Measurements from ENCODE around the gene RGS8.

Gene RGS8

DNA sequence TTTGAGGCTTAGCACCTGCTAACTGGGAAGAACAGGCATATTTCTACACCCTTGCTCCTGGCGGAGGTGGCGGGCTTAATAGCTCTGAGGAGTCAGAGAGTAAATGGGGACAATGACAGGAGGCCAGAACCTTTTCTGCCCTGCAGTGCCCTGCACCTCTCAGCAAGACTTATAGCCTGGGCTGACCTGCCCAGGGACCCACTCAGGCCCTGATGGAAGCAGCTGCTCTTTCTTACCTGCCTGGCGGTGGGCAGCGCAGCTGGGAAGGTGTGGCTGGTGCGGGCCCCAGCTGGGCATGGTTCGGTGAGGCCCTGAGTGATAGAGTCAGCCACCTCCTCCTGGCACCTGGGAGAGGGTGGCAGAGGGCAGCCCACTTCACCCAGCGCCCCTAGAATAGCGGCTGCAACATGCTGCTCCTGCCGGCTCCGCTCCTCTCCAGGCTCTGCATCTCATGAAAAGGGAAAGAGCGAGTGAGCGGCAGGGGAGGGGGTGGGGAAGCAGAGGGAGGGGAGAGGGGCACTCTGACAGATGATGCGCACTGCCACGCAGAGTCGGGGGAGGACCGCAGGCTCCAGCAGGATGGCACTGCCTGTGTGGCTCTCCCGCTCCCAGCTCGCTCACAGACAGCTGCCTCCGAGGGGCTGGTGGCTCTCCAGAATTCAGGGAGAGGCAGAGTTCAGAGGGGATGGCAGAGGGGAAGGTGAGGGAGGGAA is at the start of gene RGS8:
Gene RGS8, minus strand, starts transcription at position 472 of the 713 bp plus-strand sequence. CDS start 14,938 bp downstream, outside the sequence.
- no peak for DNase-seq

DNA sequence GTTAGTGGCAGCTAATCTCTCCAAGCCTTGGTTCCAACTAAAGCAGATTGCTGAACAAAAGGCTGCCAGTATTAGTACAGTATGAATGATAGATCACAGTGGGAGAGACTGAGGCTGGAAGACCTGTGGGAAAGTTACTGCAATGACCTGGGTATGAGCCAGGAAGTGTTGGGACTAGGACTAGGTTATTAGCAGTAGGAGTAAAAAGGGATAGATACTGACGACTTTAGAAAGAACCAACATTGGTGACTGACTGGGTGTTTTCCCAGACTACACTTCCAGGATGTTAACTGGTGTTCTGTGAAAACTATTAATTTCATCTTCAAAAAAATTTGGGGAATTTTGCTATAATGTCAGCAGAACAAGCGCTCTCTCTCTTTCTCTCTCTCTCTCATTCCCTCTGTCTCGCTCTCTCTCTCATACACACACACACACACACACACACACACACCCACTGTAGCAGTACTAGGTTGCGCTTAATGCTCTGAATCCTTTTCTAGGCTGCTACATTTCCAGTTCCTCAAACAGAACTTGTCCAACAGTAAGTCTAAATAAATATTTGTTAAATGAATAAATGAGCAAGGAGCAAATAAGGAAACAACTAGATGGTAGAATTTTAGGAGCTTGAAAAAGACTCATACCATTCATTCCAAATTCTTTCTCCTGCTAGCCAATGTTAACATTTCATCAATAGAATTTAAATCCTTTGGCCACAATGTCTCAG is 47.6 kb upstream of the RGS8 start:
- DNase-seq = no peak

DNA sequence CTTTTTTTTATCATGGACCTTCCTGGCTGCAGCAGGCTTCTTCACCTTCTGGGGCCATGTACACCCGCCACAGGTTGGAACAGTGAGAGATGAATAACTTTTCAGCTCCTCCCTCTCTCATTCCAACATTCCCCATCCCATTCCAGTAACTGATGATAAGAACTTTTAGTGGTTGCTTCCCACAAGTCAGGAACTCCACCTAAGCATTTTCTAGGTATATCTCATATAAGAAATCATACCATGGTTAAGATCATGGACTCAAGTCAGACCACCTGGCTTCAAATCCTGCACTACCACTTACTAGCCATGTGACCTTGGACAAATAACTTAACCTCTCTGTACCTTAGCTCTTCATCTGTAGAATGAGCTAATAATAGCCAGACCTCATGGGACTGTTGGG is 42.5 kb upstream of the RGS8 start:
- no peak for DNase-seq

- no peak for DNase-seq
Observed at GRCh38 chr1:182725259-182726255, 41.2 kb upstream of the RGS8 start.

DNA sequence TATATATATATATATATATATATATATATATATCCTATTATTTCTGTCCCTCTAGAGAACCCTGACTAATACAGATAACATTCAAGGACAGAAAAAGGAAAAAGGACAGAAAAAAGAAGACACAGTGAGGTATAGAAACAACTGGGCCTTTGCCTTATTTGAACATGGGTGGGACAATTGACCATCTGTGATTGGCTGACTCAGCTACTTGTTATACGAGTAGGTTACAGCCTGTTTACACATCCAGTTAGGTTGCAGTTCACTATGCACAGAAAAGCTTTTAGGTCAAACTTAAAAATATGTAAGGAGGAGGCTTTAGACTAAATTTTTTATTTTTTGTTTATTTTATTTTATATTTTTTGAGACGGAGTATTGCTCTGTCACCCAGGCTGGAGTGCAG is 39.8 kb upstream of the RGS8 start:
- no peak for DNase-seq

- DNase-seq = no peak
Observed at GRCh38 chr1:182723200-182723599, 38.8 kb upstream of the RGS8 start.

GRCh38 chr1:182721525-182721924 is 37.1 kb upstream of the RGS8 start:
- DNase-seq = no peak

- DNase-seq = no peak
Observed at GRCh38 chr1:182720463-182720862, 36.1 kb upstream of the RGS8 start.

GRCh38 chr1:182719553-182719952 is 35.2 kb upstream of the RGS8 start:
- no peak for DNase-seq

- peak; percentile 42 for DNase-seq
Observed at GRCh38 chr1:182718311-182718710, 33.9 kb upstream of the RGS8 start.

DNA sequence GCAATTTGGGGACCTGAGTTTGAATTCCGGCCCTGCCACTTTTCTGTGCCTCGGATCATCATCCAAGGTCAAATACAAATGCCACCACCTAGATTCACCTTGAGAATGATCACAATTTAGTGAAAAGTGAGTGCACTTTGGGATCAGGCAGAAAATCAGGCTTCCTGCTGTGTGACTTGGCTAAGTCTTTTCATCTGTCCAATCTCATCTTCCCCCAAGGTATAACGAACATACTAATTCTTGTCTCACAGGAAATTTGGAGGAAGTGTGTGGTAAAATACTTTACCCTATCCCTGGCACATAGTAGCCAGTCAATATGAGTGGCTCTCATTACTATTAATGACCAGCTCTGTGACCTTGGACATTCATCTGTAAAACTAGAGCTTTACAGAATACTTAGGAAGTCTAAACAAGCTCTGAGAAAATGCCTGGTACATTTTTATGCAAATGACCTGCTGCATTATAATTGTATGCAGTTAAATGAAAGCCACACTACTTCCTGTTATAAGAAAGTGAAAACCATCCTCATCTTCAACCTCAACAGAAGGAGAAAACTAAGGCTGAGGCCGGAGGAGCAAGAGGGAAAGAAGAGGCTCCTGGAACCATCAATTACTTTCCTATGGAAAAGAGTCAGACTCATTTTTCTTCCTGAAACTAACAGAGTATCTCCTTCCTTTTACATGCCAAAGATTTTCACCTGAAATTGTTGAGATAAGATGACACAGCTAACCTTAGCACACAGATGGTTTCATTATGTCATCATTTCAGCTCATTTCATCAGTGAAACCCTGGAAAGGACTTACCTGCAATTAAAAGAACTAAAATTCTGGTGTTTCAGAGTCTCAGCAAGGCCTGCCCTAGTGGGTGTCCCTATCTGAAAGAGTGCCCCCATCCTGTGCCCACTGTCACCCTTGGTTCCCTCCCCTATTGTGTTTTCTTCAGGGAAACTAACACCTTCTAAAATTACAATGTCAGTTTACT is 32.6 kb upstream of the RGS8 start:
- no peak for DNase-seq

DNA sequence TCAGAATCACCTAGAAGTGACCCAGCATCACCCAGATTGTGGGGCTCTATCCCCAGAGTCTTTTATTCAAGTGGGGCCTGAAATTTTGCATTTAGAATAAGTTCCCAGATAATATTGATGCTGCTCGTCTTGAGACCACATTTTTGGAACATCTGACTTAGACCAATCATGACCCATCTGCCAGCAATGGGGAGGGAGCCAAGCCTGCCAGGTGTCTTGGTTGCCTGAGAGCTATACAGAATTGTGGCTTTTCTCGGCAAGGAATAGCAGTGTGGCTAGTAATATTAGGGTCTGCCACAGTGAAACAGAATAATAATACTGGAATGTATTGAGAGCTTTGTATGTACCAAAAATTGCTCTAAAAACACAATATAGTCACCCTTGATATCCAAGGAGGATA is 31.1 kb upstream of the RGS8 start:
- DNase-seq = no peak

- DNase-seq = no peak
Observed at GRCh38 chr1:182714546-182714945, 30.2 kb upstream of the RGS8 start.

- DNase-seq = no peak
Observed at GRCh38 chr1:182713939-182714338, 29.6 kb upstream of the RGS8 start.

GRCh38 chr1:182713492-182713891 is 29.1 kb upstream of the RGS8 start:
- no peak for DNase-seq

GRCh38 chr1:182709855-182710254 is 25.5 kb upstream of the RGS8 start:
- DNase-seq = no peak

DNA sequence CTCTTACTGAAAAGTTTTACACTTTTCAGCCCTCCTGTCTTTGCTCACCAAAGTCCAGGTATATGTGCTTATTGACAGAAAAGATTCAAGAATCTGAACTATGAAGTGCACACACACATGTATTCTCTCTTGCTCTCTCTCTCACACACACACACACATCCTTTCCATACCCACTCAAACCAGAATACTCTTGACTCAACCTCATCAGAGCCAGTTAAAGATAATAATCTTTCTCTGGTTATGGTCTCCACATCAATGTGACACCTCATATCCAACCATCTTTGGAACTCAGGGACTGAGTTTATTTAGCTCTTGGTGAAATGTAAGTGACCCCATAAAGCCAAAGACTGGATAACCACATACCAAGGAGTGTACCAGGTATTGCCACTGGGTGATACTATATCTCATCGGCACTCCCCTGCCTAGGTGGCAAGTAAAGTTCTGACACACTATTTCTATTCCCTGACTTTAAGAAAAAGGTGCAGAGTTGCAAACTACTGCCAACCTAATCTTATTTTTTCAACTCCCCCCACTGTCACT is 24.9 kb upstream of the RGS8 start:
- DNase-seq = no peak

GRCh38 chr1:182707122-182707521 is 22.7 kb upstream of the RGS8 start:
- DNase-seq = no peak

DNA sequence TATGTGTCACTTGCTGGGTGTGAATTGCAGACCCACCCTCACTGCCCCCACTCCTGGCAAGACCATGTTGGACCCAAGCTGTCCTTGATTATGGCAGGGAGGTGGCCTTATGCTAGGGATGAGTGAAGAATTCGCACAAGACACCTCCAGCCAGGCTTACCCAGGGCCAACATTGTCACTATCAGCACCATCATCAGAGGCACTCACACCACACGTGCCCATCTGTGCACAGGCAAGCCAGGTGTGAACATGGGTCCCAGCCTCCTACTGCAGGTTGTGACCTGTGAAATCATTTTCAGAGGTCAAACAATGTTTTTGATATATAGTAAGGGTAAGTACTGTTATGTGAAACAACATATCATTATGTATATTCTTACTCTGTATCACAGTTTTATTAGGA is 20.3 kb upstream of the RGS8 start:
- no peak for DNase-seq

DNA sequence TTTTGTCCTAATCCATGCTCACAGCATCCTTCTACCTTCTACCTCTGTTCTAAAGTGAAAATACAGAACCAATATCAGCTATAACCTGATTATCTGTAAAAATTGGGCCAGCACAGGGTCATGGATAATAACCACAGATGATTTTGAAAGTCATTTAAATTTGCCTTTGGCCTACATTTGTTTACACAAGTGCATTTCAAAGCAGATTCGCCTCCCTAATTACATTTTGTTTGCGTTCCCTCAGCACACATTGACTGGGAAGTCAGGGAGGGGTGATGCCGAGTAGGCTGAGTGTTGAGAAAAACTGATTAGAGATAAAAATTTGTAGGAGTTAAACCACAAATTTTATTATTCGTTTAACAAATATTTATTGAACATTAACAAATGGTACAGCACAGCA is 19.2 kb upstream of the RGS8 start:
- no peak for DNase-seq

- no peak for DNase-seq
Observed at GRCh38 chr1:182702826-182703524, 18.6 kb upstream of the RGS8 start.

Measured in activated CD4-positive, alpha-beta T cell treated with anti-CD3 and anti-CD28 coated beads for 48 hours (primary cell).